HG02610 (cell line): Measurements from ENCODE around the gene UFD1.

Experiments
- ATAC-seq: cut with Tn5 transposase; IDR thresholded peaks from one replicate; pipeline ENCODE4 v1.9.1; 2021; ENCODE audit warnings: mild to moderate bottlenecking, moderate library complexity; ENCODE audit not compliant: unreplicated experiment

The UFD1 gene

DNA sequence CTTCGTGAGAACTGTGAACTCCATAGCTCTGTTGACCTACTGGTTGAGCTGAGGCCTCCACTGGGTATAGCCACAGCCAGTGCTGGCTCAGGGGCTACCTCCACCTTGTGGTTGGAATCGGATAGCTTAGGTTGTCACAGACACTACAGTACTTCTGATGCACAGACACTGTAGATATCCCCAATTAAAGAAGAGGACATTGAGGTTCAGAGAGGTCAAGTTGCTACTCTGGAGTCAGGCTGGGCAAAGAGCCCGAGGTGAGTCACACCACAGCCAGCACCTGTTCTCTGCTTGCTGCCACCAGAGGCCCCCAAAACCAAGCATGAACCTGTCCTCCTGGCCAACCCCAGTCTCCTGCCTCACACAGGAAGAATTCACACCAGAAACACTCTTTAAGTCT lies 5.4 kb downstream of the UFD1 start:
- no peak for ATAC-seq

DNA sequence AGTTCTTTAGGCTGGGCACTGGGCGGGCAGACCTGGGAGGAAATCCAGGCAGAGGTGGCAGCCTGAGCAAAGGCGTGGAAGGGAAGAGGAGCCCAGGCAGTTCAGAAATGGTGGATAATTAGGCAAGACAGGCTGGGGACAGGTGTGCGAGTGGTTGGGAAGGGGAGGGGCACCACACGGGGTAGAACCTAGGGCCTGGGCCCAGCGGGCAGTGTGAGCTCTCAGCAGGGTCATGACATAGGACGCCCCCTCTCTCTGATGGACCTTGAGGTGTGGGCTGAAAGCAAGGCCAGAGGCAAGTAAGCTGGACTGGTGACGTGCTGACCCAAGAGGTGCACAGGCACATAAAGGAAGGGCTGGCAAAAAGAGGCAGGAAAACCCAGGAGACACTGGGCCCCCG lies 6.8 kb downstream of the UFD1 start:
- ATAC-seq, result no peak

DNA sequence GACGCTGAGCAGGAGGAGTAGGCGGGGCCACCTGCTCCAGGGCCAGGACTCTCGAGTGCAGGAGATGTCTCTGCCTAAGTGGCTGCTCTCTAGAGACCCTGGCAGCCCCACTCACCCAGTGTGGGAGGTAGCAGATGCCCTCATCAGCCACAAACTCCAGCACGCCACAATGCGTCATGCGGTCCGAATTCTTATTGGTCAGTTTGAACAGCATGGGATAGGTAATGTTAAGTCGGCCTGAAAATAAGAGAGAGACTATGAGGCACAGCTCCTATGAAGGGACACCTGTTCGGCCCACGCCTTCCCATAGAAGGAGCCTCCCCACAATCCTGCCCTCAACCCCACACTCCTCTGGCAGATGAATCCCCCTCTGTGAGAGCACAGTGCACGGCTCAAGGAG lies 7.4 kb downstream of the UFD1 start:
- no peak for ATAC-seq

DNA sequence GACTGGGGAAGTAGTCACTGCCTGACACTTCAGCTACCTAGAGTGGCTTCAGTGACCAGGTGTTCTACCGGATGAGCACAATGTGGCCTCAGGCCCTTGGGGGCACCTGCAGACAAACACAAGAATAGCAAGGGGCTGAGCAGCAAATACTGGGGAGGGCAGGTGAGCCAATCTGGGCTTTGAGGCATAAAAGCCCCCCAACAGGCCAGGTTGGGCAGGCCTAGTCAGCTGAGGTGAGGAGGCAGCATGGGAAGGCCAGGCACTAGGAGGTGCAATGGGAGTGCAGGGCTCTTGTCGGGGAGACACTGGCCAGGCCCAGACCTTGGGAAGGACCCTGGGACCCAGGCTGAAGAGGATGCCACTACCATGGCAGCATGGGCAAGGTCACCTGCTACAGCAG lies 9.0 kb downstream of the UFD1 start:
- ATAC-seq, result no peak

DNA sequence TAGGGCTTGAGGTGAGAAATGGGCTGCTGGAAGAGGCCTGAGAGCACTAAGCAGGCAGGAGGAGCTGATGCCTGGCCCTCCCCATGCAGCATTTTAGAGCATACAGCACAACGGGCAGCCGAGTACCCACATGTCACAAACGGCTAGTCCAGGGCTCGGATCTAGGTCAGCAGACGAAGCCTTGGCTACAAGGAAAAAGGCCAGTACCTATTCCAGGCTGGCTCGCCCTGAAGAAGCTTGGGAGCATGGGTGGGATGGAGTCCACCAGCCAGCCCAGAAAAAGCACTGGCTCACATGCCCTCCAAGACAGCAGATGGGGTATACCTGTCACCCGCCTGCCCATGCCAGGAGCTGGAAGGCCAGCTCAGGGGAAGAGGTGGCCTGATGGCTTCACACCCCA lies 9.6 kb downstream of the UFD1 start:
- ATAC-seq, result no peak

DNA sequence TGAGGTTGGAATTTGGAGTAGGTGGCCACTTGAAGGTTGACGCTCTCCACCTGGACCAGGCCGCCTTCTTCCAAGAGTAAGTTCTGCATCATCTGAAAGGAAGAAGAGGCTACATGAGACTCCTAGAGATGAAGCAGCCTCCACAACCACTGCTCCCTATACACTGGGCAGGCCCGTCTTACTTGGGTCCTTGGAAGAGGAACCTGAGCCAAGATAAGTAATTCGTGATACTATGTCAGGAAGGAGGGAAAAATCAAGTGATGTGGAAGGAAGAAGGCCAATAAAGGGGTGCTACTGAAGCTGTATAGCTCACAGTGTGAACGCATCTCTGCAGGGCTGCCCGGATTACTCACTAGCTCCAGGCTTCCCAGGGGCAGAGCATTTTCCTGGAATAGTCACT lies 11.1 kb downstream of the UFD1 start:
- ATAC-seq, result no peak

DNA sequence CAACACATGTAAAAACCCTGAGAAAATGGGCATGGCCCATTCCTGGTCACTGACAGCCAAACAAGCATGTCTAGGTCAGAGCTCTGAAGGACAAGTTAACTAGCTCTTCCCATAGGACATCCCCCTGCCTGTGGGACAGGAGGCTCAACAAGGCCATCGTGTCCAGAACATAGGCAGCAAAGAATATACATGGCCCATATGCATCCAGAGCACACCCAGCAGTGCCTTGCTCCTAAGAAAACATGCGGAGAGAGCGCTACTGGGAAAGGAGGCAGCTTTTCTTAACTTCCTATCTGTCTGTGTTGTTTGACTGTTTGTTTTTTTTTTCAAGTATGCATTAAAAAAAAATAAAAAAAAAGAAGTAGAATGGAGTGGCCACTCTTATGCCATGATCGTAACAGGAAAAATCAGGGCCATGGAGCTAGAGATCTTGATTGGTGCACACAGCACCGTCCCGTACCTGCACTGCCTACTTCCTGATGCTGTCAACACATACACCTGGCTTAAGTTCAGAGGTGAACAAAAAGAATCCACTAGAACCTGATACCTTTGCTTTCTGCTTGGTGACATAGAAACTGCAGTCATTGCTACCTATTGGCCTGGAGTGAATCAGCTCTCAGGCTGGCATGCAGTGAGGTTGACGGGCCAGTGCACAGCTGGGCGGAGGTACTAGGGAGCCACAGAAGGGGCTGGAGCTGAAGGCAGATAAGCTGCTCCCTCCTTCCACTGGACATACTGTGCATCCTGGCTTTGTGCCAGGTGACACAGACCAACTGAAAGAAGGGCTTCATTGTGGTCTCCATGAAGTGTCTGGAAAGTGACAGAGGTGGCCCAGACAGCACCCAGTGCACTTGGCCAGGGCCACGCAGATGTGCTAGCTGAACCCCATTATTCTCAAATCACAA lies 11.9 kb downstream of the UFD1 start:
- ATAC-seq, result no peak

DNA sequence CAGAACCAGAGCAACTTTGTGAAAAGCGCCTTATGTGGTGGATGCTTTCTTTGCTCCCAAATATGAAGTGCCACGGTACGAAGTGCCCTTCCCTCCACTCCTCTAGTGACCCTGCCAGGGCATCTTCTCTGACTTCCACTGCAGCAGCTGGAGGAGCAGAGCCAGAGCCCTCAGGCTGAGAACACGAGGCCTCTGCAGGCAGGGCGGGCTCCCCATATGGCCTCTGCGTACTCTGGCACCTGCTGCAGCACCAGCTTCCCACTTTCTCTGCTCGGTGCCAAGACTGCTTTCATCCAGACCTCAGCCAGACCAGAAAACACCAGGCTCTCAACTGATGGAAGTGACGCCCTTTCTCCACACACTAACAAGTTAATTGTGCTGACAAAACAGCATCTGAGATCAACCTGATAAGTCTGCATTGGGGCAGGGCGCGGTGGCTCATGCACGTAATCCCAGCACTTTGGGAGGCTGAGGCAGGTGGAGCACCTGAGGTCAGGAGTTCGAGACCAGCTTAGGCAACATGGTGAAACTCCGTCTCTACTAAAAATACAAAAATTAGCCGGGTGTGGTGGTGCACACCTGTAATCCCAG lies 12.8 kb downstream of the UFD1 start:
- ATAC-seq, result no peak

DNA sequence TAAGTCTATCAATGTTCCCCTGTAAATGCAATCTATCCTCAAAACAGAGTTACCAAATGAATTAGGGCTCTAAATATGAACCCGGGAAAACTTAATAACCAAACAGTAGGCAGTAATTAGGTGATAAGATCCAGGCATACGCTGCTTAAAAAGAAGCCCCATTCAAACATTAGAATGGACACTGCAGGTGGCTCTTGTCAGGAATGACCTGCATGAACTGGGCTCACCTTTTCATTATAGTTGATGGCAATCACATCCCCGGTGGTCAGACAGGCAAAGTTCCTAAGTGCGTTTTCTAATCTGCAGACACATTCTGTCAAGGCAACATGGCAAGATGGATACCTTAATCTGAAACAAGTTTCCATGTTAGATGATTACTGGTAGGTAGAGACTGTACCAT lies 14.0 kb downstream of the UFD1 start:
- ATAC-seq, result no peak

DNA sequence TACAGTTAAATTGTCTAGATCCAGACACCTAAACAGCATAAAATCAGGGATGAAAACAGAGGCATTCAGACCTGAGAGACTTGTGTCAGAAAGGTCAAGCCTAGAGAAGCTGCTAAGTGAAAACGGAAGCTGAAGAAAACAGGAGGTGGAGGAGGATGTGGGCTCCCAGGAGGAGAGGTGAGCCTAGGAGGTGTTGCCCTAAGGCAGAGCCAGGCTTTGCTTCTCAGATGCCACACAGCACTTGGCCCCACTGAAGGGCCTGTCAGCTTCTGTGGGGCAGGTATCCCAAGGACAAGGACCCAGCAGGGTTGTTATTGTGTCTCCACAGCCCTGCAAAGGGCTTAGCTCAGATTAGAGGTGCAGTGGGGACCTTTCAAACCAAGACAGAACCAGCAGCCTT lies 14.4 kb downstream of the UFD1 start:
- no peak for ATAC-seq

DNA sequence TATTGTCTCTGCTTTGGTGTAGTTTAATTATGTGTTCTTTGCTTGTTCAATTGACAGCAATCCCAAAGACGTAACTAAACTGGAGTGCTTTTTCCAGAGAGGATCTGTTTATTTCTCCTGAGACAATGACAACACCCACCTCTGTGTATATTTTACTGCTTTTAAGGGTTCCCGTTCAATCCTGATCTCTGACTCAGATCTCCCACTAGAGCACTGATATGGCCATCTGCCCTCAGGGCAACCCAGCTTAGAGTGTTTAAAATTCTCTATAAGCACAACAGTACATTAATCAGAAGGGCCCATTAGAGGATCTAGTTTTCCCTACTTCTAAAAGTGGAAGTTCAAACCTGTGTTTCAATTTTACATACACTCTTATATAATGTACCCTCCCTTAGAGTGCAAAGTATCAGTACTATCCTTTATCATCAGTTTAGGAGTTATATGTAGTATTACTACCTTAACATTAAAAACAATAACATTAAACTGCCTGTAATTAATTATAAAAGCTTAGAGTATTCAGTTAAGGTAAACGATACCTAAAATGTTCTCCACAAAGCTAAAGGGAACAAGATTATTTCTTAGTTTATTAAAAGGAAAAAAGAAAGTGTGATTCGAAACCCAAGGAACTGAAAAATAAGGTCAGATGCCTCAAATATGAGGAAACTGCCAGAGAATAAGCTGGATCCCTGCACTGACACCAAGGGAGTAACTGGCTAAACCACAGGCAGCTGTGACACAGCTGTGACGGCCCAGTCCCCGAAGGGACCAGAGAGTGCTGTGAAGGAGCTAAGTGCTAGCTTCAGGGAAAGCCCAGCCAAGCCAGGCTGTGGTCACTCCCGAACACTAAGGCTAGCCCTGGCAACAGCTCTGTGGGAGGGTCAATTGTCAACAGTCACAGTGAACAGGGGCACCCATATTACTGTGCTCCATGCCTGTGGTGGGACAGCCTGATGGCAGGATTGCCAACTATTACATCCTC lies 15.2 kb downstream of the UFD1 start:
- no peak for ATAC-seq

DNA sequence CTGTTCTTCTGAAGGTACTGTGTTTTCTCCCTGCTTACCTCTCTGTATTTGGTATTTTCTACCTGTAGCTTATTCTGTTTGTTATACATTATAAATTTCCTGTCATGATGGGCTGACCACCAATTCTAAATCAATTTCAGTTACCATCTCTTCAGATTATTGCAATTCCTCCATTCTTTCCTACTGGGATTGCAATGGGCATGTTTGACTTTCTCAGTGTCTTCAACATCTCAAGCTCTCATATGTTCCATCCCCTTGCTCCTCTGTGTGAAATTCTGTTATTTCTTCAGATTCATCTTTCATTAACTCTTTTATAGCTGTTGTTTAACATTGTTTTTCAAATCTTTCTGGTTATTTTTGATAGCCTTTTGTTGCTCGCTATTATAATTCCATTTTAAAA lies 16.0 kb downstream of the UFD1 start:
- ATAC-seq, result no peak

DNA sequence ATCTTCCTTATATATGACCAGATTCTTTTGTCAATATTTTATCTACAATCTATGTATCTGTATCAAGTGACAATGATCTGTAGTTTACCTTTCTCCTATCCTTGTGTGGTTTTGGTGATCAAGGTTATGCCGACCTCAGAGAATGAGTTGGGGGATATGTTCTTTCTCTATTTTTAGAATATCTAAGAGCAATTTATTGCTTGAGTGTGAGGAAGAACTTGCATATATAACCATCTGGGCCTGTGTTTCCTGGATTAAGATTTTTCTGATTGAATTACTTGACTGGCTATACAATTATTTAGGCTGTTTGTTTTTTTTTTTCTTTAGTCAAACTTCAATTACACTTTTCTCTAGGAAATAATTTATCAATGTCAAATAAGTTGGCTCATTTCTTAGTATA lies 17.5 kb downstream of the UFD1 start:
- ATAC-seq, result no peak

DNA sequence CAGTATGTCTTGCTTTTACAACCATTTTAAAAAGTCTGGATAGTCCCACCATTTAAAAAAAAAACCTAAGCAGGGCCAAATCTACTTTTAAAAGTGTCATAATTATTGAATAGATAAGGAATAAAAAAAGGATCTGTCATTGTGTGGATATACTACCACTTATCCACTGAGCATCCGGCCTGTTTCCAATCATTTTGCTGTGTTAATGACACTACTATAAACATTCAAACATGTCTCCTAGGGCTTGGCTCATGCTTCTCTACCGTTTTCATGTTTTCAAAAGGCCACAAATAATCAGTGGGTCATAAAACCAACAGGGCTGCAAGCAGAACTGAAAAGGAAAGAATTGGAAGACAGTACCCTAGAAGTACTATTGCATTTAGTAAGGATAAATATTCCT lies 19.0 kb downstream of the UFD1 start:
- no peak for ATAC-seq

DNA sequence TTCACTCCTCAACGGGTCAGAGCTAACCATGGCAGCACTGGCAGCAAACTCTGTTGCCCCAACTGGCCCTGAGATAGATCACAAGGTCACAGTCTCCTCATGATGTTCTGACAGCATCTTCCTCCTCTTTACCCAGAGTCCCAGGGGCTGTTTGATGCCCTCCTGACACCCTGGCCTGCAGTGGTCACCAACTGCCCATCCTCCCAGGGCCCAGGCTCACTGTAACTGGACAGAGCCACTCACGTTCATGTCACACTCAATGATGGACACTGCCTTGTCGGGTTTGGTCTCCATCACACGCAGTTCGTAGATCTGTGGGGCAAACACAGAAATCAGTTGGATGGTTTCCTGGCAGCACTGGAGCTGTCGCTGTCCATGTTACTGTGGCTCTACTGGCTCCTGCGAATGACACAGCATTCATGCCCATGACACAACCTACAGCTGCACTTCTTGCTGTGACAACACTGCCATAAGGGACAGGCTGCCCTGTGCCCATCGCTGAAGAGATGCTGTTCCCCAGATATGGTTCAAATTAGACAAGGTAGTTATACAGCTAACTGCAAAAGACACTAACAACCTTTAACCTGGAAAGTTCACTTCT lies 21.1 kb downstream of the UFD1 start:
- no peak for ATAC-seq

DNA sequence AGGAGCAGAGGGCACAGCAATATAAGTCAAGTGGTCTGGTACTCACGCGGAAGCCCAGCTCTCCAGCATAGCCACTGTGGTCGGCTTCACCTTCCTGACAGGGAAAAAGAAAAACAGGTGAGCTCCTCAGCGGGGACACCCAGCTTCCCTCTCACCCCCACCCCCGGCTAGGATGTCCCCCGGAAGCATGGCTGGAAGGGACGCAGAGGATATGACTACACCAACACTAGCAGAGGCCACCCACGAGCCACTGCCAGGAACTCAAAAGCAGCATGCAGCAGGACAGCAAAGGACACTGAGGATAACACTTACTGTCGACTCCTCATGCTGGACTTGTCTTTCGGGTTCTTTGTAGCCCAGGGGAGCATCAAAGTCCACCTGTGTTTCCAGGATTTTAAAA lies 22.5 kb downstream of the UFD1 start:
- no peak for ATAC-seq

DNA sequence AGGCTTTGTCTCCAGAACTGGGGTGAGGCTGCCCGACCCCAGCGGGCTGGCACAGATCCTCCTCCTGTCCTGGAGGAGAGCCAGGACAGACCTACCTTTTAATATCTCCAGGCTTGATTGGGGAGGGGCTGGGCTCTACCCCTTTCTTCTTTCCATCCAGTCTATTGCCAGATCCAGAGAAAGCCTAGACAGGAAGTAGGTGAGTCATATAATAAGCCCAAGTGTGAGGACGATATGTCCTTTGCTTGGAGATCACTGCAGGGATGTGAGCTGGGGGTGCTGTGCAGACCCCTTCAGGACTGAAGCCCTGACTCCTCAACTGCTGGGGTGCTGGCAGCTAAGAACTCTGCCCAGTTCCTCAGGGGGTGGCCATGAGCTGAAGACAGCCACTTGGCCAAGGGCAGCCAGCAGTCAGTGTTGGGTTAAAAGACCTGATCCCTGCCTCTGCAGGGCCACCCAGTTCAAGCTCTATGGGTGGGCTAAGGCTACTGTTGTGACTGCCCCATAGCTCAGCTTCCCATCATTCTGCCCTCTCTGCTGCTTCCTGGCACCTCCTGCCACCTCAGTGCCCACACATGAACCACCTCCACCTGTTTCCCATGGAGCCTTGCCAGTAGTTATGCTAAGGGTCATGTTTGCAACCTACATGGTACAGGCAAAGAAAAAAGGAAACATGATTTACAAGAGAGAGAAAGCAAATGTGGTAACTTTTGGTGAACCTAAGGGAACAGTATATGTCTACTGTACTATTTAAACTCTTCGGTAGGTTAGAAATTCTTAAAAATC lies 23.2 kb downstream of the UFD1 start:
- no peak for ATAC-seq

DNA sequence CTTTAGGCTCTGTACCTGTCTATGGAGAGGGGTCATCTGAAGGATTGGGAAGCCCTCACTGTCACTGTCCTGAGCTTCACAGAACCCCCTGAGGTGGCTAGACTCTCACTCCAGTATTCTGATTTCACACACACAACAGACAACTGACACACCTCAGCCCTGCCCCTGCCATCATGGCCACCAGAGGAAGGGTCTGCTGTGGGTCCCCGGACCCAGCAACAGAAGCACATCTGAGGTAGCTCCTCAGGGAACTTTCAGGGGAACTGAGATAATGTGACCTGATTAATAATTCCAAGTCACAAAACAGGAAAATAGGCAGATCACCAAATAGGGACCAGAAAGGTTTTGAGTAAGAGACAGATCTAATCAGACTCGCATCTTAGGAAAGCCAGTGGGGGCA lies 24.0 kb downstream of the UFD1 start:
- ATAC-seq, result no peak

DNA sequence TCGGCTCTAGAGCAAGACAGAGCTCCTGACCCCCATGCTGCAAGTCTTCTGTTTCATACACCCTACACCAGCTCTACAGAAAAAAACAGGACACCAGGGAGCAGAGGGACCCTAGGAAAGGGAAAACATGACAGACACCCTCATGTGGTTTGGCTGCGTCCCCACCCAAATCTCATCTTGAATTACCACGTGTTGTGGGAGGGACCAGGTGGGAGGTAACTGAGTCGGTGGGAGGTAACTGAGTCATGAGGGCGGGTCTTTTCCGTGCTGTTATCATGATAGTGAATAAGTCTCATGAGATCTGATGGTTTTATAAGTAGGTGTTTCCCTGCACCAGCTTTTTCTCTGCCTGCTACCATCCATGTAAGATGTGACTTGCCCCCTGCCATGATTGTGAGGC lies 24.8 kb downstream of the UFD1 start:
- ATAC-seq, result no peak

DNA sequence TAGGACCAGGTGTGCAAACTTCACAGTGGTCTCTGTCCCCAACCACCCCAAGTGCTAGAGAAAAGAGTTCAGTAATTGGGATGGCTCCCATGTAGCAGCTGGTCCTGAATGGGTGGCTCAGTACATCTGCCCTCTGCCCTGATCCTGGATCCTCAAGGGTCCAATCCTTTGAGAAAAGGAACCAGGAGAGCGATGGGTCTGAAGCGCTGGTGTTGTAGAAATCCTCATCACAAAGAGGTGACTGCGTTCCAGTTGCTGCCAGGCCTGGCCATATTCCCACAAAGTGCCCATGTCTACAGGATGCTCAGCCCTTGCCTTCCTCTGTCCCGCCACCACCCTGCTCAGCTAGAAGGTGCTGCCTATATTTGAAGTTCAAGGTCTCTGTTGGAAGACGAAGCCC lies 25.3 kb downstream of the UFD1 start:
- no peak for ATAC-seq
